ENCODE measurements around the gene CORO2B. TPM values are rescaled to one million over a fixed set of nuclear protein-coding genes. Genes with fewer than 3 reads are reported as not detected.

The CORO2B gene
- total and polyA plus RNA-seq, 2 experiments from 2014 or later = 2.9 to 3.0 TPM

DNA sequence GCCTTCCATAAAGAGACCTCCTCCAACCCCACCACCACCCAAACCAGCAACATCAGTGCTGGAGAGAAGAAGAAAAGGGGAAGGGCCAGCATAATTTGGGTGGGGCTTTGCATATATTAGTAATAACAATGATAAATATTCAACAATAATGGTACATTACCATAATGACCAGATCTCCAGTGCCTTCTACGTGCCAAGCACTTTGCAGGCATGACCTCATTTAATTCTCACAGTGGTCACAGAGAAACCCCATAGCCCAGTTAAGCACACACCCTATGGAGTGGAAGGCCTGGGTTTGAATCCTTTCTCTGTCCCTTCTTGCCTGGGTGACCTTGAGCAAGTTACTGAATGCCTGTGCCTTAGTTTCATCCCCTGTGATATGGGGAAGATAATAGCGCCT is 49.2 kb downstream of the CORO2B start:
- H3K27ac ChIP-seq = no peak overlapping the region
- no peaks in the 10 kb centered on the region for H3K4me1 ChIP-seq (ENCODE audit: low read depth)
- H3K36me3 ChIP-seq = no peaks in the 10 kb centered on the region
- no peak overlapping the region for H3K4me3 ChIP-seq
- DNase-seq (ENCODE audit: low read depth in 1 of 2, low spot score in 1 of 2) = no peak
- TF ChIP-seq, protein P1, sequence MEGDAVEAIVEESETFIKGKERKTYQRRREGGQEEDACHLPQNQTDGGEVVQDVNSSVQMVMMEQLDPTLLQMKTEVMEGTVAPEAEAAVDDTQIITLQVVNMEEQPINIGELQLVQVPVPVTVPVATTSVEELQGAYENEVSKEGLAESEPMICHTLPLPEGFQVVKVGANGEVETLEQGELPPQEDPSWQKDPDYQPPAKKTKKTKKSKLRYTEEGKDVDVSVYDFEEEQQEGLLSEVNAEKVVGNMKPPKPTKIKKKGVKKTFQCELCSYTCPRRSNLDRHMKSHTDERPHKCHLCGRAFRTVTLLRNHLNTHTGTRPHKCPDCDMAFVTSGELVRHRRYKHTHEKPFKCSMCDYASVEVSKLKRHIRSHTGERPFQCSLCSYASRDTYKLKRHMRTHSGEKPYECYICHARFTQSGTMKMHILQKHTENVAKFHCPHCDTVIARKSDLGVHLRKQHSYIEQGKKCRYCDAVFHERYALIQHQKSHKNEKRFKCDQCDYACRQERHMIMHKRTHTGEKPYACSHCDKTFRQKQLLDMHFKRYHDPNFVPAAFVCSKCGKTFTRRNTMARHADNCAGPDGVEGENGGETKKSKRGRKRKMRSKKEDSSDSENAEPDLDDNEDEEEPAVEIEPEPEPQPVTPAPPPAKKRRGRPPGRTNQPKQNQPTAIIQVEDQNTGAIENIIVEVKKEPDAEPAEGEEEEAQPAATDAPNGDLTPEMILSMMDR (IDR thresholded peaks at IDR 0.05; ENCODE audit: low read depth, low read length) = no peak
- H3K9me3 ChIP-seq (ENCODE audit: low read depth) = no peaks in the 10 kb centered on the region
- no peaks in the 10 kb centered on the region for H3K27me3 ChIP-seq

- H3K36me3 ChIP-seq = no peaks in the 10 kb centered on the region
- DNase-seq (ENCODE audit: low read depth in 1 of 2, low spot score in 1 of 2) = no peak
- H3K27ac ChIP-seq = no peak overlapping the region
- H3K4me1 ChIP-seq (ENCODE audit: low read depth) = no peaks in the 10 kb centered on the region
- no peaks in the 10 kb centered on the region for H3K9me3 ChIP-seq (ENCODE audit: low read depth)
- TF ChIP-seq, protein P1 (IDR thresholded peaks at IDR 0.05; ENCODE audit: low read depth, low read length) = no peak
- H3K4me3 ChIP-seq = no peak overlapping the region
- no peaks in the 10 kb centered on the region for H3K27me3 ChIP-seq
These were observed 50.9 kb downstream of the CORO2B start for GRCh38 chr15:68629519-68630210.

DNA sequence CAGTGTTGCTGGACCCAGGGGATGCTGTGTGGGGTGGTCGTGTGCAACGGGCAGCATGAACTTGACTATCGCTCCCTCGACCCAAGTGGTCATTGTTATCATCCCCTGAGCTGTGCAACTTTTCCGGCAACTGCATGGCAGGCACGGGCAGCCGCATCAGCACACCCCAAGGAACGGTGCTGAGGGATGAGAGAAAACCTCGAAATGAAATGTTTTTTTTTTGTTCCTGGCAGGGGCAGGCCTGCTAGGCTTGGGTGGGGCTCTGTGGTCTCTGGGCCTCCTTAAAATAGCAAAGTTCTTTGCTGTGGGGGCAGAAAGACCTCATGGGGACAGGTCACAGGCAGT is 51.4 kb downstream of the CORO2B start:
- Histone ChIP-seq H3K9me3 (ENCODE audit: low read depth) (no peaks in the 10 kb centered on the region), H3K4me1 (ENCODE audit: low read depth) (no peaks in the 10 kb centered on the region), H3K36me3 (no peaks in the 10 kb centered on the region), H3K27me3 (no peaks in the 10 kb centered on the region), H3K27ac (no peak overlapping the region), H3K4me3 (no peak overlapping the region)
- no peak for DNase-seq (ENCODE audit: low read depth in 1 of 2, low spot score in 1 of 2)
- TF ChIP-seq, protein P1 (IDR thresholded peaks at IDR 0.05; ENCODE audit: low read depth, low read length) = no peak

DNA sequence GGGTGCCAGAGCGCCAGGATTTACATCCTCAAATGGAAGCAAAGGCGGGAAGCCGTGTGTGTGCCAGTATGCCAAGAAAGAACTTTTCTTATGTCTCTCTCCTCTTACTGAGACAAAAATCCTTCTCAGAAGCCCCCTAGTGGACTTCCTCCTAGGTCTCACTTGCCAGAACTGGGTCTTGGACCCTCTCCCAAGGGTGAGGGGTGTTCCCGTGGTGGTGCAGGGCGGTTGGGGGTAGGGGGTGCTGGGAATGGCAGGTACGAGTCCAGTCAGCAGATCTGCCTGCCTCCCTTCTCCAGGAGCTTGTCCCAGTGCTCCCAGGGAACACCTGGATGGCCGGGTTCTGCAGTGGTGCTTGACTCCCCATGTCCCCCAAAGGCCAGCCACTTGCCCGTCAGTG is 52.0 kb downstream of the CORO2B start:
- no peaks in the 10 kb centered on the region for H3K9me3 ChIP-seq (ENCODE audit: low read depth)
- H3K27ac ChIP-seq = no peak overlapping the region
- H3K4me1 ChIP-seq (ENCODE audit: low read depth) = no peaks in the 10 kb centered on the region
- no peaks in the 10 kb centered on the region for H3K36me3 ChIP-seq
- H3K27me3 ChIP-seq = no peaks in the 10 kb centered on the region
- no peak overlapping the region for H3K4me3 ChIP-seq
- DNase-seq (ENCODE audit: low read depth in 1 of 2, low spot score in 1 of 2) = no peak
- TF ChIP-seq, protein P1 (IDR thresholded peaks at IDR 0.05; ENCODE audit: low read depth, low read length) = peak; percentile 17

DNA sequence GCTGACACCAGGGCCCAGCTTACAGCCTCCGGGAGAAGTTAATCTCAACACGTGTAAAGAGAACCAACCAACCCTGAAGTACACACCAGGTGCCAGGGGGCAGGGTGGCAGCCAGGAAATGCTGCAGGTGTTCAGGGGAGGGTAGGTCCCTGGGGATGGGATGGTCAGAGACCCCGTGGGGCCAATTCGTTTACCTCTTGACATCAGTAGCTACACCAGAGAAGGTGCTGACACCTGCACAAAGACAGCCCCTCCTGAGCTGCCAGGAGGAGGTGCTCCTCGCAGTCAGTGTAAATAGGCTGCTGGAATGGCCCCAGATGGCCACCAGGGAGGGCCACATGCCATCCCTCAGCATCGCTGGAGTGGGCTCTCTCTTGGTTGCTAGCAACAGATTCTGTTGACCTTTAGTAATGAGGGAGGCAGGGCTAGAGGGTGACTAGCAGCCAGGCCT is 52.8 kb downstream of the CORO2B start:
- no peaks in the 10 kb centered on the region for H3K4me1 ChIP-seq (ENCODE audit: low read depth)
- no peaks in the 10 kb centered on the region for H3K9me3 ChIP-seq (ENCODE audit: low read depth)
- H3K27ac ChIP-seq = no peak overlapping the region
- no peaks in the 10 kb centered on the region for H3K27me3 ChIP-seq
- H3K4me3 ChIP-seq = no peak overlapping the region
- no peaks in the 10 kb centered on the region for H3K36me3 ChIP-seq
- TF ChIP-seq, protein P1 (IDR thresholded peaks at IDR 0.05; ENCODE audit: low read depth, low read length) = no peak
- DNase-seq (ENCODE audit: low read depth in 1 of 2, low spot score in 1 of 2) = no peak

All from cardiac muscle cell (in vitro differentiated cells and primary cell).